Endometrial microvascular endothelial cells (primary cell): ENCODE measurements around the gene CNTNAP2. TPM values are rescaled to one million over a fixed set of nuclear protein-coding genes. Genes with fewer than 3 reads are reported as not detected.
"Not testable (repeated sequence)": the region's sequence is repeated elsewhere in the genome, so short reads cannot be mapped to it uniquely, and the experiment has no call there.

Source experiments
- in situ Hi-C: cut with HindIII; loops from 2 replicates; pipeline ENCODE4 v1.10.0; 2017; ENCODE audit warnings: low sequenced_read_pairs, low pct_unique_long_range_greater_than_20kb; ENCODE audit errors: inconsistent ontology term
- total RNA-seq: library from RNA; depleted of rRNA; stranded (reverse); fragments of >200 nt; gene quantifications from one replicate; pipeline ENCODE4 v1.2.3, GENCODE V29; 2015; ENCODE audit errors: inconsistent ontology term

The CNTNAP2 gene
- total RNA-seq, 1 donor from 2014 or later: not detected

DNA sequence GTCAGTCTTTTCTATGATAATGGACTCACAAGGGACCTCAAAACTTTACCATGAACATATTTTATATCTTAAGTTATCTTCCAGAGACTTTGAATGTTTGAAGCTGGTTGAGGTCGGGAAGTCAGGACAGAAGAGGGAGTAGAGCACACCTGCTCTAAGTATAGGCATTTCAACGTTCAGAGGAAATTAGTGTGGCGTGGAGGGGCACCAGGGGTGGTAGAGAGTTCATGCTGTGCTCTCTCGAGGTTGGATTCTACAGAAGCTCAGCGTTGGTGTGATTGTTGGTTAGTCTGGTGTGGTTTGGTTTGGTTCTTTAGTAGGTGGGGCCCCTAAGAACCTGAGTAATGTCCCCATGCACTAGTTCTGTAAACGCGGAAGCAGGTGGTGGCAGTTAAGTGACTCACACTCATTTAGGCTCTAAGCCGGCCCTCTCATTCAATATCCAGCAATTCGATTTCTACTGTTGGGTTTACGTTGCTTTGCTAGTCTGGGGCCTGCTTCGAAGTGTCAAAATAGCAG is 19.8 kb downstream of the CNTNAP2 start:
- in situ Hi-C loops: no loop called here

DNA sequence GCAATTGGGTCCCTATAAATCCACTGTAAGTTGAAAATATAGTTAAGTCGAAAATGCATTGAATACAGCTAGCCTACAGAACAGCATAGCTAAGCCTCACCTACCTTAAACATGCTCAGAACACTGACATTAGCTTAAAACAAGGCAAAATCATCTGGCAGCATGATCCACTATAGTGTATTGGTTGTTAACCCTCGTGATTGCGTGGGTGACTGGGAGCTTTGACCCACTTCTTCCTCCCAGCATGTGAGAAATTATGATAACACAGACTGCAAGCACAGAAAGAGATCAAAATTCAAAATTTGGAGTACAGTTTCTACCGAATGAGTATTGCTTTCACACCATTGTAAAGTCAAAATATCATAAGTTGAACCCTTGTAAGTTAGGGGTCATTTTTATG is 22.3 kb downstream of the CNTNAP2 start:
- in situ Hi-C loops: no loop called here

DNA sequence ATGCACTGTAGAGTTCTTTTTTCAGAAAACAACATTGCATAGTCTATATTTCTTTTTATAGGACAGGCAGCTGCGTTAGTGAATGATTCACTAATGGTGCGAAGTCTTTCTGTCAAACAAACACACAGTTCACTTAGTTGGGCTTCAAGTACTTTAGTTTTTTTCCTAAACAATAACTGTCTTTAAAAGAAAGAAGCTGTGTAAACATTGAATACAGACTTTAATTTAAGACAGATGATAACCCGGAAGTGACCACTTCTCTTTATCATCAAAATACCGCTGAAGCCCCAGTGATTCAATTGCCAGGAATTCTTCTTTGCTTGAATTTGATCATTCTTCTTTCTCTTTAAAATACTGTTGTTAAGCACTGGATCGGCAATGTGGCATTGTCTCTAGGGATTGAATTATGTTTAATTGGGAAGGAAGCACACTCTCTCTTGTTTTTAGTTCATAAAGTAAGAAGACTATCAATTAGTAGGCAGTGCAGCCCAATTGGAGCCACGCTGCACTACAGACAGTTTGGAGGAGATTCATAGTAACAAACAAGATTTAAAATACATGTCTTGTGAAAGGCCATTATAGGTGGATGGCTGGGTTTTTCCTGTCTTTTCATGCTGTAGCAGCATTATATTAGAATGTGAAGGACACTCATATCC is 30.4 kb downstream of the CNTNAP2 start:
- in situ Hi-C loops: no loop called here

DNA sequence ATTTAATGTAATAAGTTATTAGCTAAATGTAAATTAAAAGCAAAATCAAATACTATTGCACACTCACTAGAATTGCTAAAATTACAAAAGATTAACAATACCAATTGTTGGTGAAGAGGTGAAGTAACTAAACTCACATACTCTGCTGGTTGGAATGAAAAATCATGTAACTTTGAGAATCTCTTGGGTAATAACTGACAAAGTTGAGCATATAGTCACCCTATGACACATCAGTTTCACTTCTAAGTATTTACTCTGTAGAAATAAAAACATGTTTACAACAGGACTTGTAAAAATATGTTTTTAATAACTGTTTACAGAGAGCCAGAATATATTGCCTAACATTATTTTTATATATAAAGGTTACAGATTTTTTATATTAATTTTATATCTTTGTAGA is 33.6 kb downstream of the CNTNAP2 start:
- in situ Hi-C loops: no loop called here

DNA sequence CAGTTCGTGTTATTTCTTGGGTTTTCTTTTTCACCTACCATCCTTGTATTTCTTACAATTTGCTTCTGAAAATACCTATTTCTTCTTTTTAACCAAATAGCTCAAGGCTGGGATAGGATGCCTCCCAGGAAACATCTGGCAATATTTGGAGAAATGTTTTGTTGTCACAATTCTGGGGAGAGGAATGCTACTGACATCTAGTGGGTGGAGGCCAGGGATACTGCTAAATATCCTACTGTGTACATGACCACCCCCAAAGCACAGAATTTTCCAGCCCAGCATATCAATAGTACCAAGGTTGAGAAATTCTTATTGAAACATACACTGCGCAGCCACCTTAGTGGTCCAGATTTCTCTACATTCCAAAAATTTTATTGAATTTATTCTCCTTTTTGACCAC is 55.5 kb downstream of the CNTNAP2 start:
- in situ Hi-C loops: no loop called here

DNA sequence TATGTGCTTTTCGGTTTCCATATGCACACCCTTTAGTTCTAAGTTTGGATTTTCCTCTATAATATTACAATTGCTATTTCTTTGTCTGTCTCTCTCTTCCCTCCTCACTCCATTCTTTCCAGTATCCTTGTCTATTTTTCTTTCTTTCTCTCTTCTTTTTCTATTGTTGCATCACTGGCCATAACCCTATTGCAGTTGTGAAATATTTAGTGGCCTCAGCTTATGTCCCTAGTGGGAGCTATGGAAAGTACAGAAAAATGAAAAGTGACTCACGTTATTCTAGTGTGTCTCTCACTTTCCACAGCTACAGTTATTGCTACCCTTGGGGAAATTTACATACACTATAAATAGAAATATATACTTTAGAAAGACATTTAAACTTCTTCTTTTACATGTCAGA is 59.1 kb downstream of the CNTNAP2 start:
- in situ Hi-C loops: no loop called here

DNA sequence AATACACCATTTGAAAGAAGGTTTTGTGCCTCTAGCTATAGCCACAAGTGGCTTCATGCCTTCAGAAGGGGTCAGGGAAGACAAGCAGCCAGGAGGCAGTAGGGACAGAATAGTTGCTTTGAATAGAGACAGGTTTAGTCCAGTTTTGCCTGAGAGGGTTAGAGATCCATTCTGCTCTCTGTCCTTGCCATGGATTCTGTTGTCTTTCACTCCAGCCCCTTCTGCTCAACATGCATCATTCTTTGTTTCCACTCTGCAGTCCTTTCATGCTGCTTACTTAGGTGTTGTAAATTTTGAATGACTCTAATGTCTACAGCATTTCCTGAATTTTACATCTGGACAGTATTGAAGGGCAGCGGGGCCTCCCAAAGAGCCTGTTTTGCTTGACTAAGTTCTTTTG is 60.3 kb downstream of the CNTNAP2 start:
- in situ Hi-C loops: no loop called here

DNA sequence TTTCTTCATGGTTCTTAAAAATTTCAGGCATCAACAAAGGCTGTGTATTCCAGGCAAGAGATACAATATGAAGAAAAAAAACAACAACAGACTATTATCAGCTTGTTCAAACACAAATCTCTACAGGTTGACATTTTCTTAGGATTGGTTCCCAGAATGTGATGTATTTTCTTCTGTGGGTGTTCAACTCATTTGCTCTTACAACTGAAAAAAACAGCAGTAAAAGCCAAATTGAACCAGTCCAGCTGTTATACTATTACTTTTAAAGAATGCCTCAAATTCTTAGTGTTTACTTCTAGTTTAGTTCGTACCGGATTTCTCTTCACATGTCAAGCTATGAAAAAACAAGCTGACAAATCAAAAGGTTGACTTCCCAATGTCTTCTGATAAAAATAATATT is 60.7 kb downstream of the CNTNAP2 start:
- in situ Hi-C loops: no loop called here

DNA sequence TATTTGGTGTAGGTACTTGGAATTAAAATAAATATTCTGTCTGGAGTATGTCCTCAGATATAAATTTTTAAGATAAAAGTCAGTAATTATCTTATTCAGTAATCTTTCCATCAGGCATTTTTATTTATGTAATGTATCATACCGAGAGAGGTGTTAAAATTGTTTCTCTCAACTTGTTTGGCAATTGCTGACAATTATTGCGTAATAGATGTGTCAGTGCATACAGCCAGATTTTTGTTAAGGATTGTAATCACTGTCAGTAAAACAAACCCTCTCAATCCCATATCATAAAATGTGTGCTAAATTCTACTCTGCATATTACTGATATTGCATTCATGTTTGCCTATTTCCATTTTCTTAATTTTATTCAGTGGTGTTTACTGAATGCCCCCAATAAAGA is 69.2 kb downstream of the CNTNAP2 start:
- in situ Hi-C loops: no loop called here

DNA sequence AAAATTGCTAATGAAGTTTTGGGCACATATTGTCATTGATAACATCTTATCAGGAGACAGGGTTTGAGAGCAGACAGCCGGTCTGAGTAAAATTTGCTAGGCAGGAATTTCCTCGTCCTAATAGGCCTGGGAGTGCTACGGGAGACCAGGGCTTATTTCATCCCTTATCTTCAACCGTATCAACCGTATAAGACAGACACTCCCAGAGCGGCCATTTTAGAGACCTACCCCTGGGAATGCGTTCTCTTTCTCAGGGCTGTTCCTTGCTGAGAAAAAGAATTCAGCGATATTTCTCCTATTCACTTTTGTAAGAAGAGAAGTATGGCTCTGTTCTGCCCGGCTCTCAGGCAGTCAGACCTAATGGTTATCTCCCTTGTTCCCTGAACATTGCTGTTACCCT is 74.8 kb downstream of the CNTNAP2 start:
- in situ Hi-C loops: not testable (repeated sequence)

DNA sequence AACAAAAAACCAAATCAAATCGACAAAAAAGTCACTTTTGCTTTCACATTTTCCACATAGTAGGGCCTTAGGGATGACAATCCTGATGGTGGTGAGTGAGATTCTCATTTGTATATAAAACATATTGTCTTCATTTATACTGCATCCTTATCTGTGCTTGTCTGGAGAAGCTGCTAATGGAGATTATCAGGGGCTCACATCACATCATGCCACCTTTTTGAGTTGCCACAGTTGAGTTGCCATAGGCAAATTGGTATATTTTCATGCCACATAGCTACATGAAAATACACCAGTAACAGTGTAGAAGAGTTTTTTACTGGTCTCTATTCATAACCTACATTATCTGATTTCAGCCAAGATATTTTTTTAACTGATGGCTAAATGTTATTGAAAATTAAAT is 85.3 kb downstream of the CNTNAP2 start:
- in situ Hi-C loops: no loop called here

DNA sequence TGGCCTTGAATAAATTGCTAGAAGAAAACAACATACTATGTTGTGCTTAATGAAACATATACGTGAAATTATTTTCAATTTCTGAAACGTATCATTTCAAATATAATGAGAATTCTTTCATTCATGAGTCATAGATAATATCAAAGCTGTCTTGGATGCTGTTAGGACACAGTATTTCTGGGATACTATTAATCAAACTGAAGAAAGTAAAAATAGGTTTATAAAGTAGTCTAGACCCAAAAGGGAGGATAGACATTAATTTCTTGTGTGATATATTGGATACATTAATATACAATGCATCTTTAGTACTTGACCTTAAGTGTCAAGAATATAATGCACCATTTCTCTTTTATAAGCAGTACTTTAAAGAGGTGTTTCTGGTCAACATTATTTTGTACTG is 89.7 kb downstream of the CNTNAP2 start:
- in situ Hi-C loops: no loop called here

DNA sequence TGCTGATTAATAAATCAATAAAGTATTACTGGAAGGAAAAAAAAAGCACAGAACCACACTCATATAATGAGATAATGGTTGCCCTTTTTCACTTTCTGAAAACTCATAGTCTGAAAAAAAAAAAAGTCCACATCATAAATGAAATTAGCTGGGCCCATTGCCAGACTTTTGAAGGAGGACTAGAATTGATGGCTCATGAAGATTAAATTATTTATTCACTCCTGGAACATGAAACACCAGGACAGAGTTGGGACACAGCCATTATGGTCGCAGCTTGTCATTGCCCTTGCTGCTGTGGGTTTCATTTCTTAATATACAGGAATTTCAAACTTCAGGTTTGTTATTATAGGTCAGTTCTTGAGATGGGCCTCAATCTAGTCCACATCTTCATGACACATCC is 91.9 kb downstream of the CNTNAP2 start:
- in situ Hi-C loops: no loop called here

DNA sequence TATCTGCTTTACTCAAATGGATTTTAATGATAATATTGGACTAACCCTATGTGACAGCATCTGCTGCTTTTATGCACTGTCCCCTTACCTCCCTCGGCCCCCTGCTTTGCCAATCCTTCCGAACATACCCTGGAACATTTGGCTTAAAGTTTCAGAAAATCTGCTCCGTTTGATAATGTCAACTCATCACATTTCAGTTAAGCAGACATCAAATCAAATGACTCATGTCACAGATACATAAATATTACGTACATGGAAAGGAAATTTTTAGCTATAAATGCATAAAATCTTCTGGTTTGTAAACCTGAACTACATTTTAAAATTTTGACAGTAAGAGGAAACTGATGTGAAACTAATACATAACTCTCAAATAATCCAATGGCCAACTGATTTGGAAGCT is 98.2 kb downstream of the CNTNAP2 start:
- in situ Hi-C loops: no loop called here

DNA sequence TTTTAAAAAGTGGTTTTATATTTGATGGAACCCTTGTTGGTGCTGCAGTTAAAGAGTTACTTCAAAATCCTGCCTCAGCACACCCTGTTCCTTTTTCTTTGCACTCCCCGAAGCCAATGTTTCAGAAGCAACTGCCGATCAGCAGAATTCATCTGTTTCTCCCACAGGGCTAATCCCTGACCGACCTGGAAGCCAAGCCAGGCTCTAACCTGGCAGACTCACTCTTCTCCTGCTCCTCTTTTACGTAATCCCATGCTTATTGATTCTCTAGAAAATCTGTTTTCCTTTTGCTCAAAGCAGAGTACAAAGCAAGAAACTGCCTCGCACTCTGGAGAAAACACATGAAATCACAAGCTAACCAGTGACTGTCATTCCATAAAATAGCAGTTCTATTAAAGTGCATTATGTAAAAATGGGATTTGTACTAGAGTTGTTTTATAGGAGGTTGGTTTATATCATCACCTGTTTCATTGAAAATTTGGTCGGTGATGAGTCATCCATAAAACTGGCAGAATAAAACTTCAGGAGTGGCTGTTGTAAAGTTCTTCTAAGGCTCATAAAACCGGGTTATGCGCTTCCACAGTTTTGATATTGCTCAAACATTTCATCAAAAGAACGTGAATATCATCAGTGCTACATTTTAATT is 99.9 kb downstream of the CNTNAP2 start:
- in situ Hi-C loops: no loop called here

DNA sequence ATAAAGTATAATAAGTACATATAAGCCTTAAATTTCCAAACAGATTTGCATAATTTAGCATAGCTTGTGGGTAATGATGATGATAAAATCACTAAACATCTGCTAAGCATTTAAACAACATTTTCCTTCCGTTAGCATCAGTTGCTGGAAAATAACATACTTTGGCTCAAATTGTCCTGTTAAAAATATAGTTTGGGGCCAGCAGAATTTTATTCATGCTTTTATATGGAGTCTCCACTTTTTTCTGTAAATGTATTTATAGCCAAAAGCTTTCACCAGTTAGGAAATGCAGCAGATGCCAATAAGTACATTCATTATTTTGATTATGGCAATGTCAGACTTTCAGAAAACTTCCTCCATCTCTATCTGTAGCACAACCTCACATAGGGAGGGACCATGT is 107.2 kb downstream of the CNTNAP2 start:
- in situ Hi-C loops: no loop called here

DNA sequence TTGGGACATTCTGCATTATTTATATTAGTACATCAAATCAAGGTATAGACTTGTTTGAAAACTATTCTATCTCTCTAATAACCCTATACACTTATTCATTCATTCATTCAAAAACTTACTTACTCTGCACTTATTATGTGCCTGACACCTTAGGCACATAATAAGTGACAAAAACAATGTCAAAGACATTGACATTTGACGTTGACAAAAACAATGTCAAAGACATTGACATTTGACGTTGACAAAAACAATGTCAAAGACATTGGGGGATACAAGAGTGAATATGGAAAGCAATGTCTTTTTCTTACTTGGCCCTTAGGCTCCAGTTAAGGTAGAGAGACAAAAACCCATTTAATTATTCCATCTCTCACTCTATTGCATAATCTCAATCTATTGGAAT is 116.0 kb downstream of the CNTNAP2 start:
- in situ Hi-C loops: no loop called here

DNA sequence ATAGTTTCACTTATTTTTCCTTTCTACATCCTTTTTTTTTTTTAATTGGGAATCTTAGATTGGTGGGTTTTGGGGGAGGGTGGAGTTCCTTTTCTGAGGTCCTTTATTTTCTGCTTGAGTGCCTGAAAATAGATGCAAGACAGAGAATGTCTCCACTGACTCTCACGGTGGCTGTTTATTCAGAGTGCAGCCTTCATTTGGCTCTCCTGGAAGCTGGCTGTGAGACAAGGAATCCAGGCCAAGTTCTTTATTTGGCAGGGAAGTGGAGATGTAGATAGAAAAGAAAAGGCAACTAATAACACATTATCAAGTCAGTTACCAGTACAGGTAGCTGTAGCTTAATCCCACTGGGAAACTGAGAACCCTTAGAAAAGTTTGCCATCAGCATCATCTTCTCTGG is 118.6 kb downstream of the CNTNAP2 start:
- in situ Hi-C loops: no loop called here

DNA sequence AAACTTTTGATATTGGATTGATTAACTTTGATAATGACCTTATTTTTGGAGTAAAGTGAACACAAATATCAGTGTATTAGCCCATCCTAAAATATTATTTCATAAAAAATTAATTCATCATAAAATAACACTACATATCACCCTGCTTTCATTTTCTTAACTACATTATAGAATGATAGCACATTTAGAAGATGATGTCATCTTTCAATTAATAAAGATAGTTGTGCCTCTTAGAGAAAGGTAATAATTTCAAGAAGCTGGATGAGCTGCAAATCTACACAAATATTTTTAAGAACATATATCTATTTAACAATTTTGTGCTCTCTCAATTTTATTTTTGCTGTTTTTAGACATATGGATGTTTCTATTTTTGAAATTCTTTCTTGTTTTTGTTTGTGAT is 126.1 kb downstream of the CNTNAP2 start:
- in situ Hi-C loops: no loop called here

DNA sequence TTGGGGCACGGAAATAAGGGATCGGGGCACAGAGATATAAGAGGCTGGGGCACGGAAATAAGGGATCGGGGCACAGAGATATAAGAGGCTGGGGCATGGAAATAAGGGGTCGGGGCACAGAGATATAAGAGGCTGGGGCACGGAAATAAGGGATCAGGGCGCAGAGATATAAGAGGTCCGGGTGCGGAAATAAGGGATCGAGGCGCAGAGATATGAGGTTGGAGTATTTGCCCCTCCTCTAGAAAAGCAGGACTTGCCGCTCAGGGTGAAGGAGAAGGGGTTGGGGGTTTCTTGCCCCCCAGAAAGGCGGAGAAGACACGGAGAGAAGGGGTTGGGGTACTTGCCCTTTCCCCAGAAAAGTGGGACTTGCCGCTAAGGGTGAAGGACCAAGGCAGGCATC is 131.4 kb downstream of the CNTNAP2 start:
- in situ Hi-C loops: not testable (repeated sequence)

DNA sequence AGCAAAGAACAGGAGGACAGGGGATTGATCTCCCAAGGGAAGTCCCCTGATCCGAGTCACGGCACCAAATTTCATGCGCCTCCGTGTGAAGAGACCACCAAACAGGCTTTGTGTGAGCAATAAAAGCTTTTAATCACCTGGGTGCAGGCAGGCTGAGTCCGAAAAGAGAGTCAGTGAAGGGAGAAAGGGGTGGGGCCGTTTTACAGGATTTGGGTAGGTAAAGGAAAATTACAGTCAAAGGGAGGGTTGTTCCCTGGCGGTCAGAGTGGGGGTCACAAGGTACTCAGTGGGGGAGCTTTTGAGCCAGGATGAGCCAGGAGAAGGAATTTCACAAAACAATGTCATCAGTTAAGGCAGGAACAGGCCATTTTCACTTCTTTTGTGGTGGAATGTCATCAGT is 132.1 kb downstream of the CNTNAP2 start:
- in situ Hi-C loops: not testable (repeated sequence)
